ENCODE results near the gene INHBE. TPM values are rescaled to one million over a fixed set of nuclear protein-coding genes. Genes with fewer than 3 reads are reported as not detected.
"Not testable (repeated sequence)": the region's sequence is repeated elsewhere in the genome, so short reads cannot be mapped to it uniquely, and the experiment has no call there.

Gene INHBE
- total RNA-seq, 2 donors from 2014 or later, result not detected

- Histone ChIP-seq H3K27me3 (no peaks in the 10 kb centered on the region), H3K4me1 (peaks cover 23% of the 10 kb centered on the region), H3K27ac (no peak overlapping the region), H3K4me3 (no peak overlapping the region), H3K9me3 (no peaks in the 10 kb centered on the region), H3K36me3 (replicated peaks in 1 of 2; ENCODE audit: insufficient read depth in 1 of 2, low read depth in 2 of 2) (no peaks in the 10 kb centered on the region)
- intact Hi-C loops (cut with DNase I), result no loop called here
- no peak for ATAC-seq
- DNase-seq, result peak; percentile 28 to 53 (median 34)
- TF ChIP-seq, protein P1, sequence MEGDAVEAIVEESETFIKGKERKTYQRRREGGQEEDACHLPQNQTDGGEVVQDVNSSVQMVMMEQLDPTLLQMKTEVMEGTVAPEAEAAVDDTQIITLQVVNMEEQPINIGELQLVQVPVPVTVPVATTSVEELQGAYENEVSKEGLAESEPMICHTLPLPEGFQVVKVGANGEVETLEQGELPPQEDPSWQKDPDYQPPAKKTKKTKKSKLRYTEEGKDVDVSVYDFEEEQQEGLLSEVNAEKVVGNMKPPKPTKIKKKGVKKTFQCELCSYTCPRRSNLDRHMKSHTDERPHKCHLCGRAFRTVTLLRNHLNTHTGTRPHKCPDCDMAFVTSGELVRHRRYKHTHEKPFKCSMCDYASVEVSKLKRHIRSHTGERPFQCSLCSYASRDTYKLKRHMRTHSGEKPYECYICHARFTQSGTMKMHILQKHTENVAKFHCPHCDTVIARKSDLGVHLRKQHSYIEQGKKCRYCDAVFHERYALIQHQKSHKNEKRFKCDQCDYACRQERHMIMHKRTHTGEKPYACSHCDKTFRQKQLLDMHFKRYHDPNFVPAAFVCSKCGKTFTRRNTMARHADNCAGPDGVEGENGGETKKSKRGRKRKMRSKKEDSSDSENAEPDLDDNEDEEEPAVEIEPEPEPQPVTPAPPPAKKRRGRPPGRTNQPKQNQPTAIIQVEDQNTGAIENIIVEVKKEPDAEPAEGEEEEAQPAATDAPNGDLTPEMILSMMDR (IDR thresholded peaks at IDR 0.05), result no peak
- no peak for TF ChIP-seq POLR2A (IDR thresholded peaks at IDR 0.05)
- WGBS, 2 donors, result 57 to 61% methylated on average over 9 of the region's 9 CpGs
These were observed 36.9 kb upstream of the INHBE start for GRCh38 chr12:57418255-57418654.

DNA sequence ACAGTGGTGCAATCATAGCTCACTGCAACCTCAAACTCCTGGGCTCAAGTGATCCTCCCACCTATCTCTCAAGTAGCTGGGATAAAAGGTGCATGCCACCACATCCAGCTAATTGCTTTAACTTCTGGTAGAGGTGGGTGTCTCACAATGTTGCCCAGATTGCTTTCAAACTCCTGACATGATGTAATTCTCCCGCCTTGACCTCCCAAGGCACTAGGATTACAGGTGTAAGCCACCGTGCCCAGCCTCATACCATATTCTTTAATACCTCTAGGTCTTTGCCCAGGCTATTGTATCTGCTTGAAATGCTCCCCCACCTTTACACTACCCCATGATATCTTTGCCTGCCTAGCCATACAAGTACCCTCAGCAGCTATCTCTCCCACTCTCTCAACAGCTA lies 35.6 kb upstream of the INHBE start:
- Histone ChIP-seq H3K9me3 (no peaks in the 10 kb centered on the region), H3K4me3 (no peak overlapping the region), H3K36me3 (replicated peaks in 1 of 2; ENCODE audit: insufficient read depth in 1 of 2, low read depth in 2 of 2) (no peaks in the 10 kb centered on the region), H3K27me3 (no peaks in the 10 kb centered on the region), H3K4me1 (peaks cover 23% of the 10 kb centered on the region), H3K27ac (no peak overlapping the region)
- no peak for TF ChIP-seq POLR2A (IDR thresholded peaks at IDR 0.05)
- TF ChIP-seq, protein P1 (IDR thresholded peaks at IDR 0.05), result no peak
- no peak for DNase-seq
- ATAC-seq, result no peak
- WGBS, 2 donors, result 97 to 100% methylated on average over 2 of the region's 2 CpGs
- intact Hi-C loops (cut with DNase I), result no loop called here

DNA sequence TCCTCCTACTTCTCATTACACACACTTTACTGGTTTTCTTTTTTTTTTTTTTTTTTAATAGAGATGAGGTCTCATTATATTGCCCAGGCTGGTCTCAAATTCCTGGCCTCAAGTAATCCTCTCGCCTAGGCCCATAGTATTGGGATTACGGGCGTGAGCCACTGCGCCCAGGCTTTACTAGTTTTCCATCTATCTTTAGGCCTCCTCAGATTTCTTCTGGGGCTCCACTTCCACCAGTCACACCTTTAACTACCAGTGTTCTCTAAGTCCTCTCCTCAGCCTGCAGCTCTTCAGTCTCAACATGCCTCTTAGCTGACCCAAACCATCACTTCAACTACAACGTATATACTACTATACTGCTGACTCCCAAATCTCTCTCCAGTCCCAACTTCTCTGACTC lies 34.6 kb upstream of the INHBE start:
- DNase-seq (no peak), ATAC-seq (no peak)
- H3K36me3 ChIP-seq (replicated peaks in 1 of 2; ENCODE audit: insufficient read depth in 1 of 2, low read depth in 2 of 2), result no peaks in the 10 kb centered on the region
- H3K4me3 ChIP-seq, result no peak overlapping the region
- H3K27ac ChIP-seq, result no peak overlapping the region
- no peaks in the 10 kb centered on the region for H3K27me3 ChIP-seq
- peaks cover 20% of the 10 kb centered on the region for H3K4me1 ChIP-seq
- intact Hi-C loops (cut with DNase I), result no loop called here
- TF ChIP-seq POLR2A (IDR thresholded peaks at IDR 0.05), result no peak
- TF ChIP-seq, protein P1 (IDR thresholded peaks at IDR 0.05), result no peak
- 97% methylated on average over 5 of the region's 5 CpGs for WGBS, 2 donors
- no peaks in the 10 kb centered on the region for H3K9me3 ChIP-seq

DNA sequence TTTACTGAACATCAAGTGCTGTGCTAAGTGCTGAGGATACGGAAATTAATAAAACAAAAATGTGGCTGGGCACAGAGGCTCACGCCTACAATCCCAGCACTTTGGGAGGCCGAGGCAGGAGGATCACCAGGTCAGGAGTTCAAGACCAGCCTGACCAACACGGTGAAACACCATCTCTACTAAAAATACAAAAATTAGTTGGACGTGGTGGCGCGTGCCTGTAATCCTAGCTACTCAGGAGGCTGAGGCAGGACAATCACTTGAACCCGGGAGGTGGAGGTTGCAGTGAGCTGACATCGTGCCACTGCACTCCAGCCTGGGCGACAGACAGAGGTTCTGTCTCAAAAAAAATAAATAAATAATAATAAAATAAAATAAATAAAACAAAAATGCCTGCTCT lies 28.2 kb upstream of the INHBE start:
- H3K27ac ChIP-seq; H3K27me3 ChIP-seq; ATAC-seq; intact Hi-C loops (cut with DNase I); DNase-seq; H3K36me3 ChIP-seq (replicated peaks in 1 of 2; ENCODE audit: insufficient read depth in 1 of 2, low read depth in 2 of 2); H3K4me3 ChIP-seq; H3K9me3 ChIP-seq: not testable (repeated sequence)
- H3K4me1 ChIP-seq, result peaks cover 16% of the 10 kb centered on the region
- 94 to 98% methylated on average over 10 of the region's 10 CpGs for WGBS, 2 donors

GRCh38 chr12:57428965-57429364 lies 26.1 kb upstream of the INHBE start:
- TF ChIP-seq POLR2A (IDR thresholded peaks at IDR 0.05), result no peak
- TF ChIP-seq, protein P1 (IDR thresholded peaks at IDR 0.05), result no peak
- Histone ChIP-seq H3K4me3 (no peak overlapping the region), H3K36me3 (replicated peaks in 1 of 2; ENCODE audit: insufficient read depth in 1 of 2, low read depth in 2 of 2) (no peaks in the 10 kb centered on the region), H3K27ac (peak overlapping the region in 2 of 4 donors; percentile 86 to 92), H3K27me3 (no peaks in the 10 kb centered on the region), H3K9me3 (no peaks in the 10 kb centered on the region), H3K4me1 (peaks cover 19% of the 10 kb centered on the region)
- DNase-seq (no peak), ATAC-seq (no peak)
- WGBS, 2 donors, result 58 to 80% methylated on average over 6 of the region's 6 CpGs
- intact Hi-C loops (cut with DNase I), result no loop called here

Measured in body of pancreas (tissue), 4 donors.